GM18520 (cell line): ENCODE data around the gene KLK10.
"Not testable (repeated sequence)": the region's sequence is repeated elsewhere in the genome, so short reads cannot be mapped to it uniquely, and the experiment has no call there.

Experiments used
- ATAC-seq: cut with Tn5 transposase; IDR thresholded peaks from one replicate; pipeline ENCODE4 v1.9.1; 2021; ENCODE audit not compliant: unreplicated experiment

Gene KLK10

DNA sequence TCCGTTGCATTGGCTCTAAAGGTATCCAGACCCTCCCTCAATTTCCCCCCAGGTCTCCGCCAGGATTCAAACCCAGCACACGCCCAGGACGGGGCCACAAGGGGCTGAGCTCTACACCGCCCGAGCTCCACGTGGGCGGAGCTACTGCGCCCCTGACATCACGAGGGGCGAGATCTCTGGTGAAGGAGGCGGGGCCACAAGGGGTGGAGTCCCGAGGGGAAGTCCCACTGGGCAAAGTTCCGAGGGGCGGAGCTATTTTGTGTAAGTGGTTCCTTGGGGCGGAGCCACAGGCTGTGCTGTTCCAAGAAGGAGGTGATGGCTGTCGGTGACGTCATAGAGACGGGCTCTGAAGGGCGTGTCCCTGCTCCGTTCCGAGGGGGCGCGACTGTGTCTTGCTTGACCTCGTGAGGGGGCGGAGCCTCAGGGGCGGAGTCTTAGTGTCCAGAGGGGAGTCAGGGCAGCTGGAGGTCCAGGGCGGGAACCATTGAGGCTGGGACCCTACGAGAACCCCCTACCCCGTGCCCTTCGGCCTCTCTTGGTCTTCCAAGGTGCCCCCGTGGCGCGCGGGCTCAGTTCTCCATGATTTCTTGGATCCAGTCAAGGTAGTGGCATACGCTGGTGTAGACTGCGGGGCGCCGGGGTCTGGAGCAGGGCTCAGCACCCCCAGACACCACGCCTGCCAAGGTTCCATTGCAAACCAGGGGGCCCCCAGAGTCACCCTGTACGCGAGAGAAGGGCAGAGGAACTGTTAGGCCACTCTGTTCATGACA is 16.8 kb downstream of the KLK10 start:
- ATAC-seq, result no peak

DNA sequence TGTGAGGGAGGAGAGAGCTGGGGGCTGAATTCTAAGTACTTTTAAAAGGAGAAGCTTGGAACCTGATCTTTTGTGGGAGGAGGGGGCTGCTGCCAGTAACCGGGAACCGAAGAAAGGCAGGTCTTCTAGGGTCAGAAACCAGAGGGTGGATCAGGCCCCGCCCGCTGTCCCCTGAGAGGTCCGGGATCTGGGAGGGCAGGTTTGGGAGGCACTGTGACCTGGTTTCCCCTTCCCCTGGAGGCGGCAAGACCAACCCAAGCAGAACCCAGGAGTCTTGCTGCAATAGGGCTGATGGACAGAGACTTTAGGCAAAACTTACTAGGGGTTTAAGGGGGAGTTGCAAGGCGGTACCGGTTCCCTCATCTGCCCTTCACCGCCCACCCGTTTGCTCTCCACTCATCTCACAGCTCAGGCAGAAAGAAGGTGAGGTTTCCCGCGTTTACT is 17.4 kb downstream of the KLK10 start:
- no peak for ATAC-seq

DNA sequence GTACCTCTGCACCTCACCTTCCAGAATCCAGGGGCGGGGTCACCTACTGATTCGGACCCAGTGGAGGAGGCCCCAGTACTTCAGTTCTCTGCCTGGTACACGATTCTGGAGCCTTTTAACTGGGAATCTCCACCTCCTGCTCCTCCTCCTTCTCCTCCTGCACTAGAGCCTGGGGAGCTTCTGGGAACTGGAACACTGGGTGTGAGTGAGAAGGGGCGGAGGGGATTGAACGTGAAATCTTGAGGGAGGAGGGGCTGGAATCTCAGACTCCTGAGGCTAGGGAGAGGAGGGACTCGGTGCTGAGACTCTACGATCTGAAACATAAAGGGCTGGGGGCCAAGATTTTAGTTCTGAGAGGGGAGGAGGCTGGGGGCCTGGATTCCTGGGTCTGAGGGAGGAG is 18.0 kb downstream of the KLK10 start, which contains the start of gene KLK8:
Gene KLK8 (minus strand): TSS at position 90 of the 400 bp plus-strand sequence. CDS start 437 bp downstream, outside the sequence.
- ATAC-seq, result no peak

DNA sequence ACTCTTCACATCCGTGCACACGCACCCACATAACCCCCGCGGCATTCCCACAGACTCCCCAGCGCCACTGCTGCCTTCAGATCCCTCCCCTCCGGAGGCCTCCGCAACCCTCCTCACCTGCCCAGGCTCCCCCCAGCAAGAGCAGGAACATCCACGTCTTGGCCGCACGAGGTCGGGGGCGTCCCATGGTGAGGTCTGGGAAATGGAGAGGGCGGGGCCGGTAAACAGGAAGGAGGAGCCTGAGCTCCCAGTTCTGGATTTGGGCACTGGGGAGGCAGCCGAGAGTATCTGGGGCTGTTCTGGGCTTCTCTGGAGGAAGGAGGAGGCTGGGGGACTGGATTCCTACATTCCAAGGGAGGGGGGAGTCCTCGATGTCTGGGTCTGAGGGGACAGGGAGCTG is 18.5 kb downstream of the KLK10 start:
- no peak for ATAC-seq

DNA sequence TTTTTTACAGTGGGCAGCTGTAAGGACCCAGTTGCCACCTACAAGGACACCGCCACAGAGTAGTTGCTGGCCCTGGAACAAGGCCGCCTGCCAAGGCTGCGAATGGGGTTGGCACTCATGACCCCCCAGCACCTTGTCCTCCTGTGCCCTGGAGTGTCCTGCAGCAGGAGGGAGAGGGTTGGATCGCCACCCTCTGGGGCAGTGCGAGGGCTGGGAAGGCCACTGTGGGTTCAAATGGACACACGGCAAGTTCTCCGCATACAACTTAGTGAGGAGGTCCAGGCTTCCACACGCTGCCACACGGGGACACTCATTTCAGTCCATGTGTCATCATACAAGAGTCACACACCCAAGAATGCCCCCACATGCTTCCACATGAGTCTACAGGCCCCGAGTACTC is 19.1 kb downstream of the KLK10 start:
- ATAC-seq, result no peak

DNA sequence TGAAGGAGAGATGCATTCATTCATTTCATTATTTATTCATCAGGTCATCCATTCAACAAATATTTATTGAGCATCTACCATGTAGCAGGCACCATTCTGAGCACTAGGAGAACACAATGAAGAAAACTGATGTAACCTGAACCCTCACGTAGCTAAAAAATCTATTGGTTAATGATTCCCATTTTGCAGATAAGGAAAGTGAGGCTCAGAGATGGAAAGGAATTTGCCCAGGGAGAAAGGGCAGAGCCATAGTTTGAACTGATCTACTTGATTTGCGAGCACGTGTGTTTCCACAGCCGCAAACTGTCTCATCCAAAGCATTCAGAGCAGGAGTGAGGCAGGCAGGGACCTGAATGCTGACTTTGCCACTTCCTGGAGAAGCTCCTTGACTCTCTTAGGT is 20.8 kb downstream of the KLK10 start:
- no peak for ATAC-seq

DNA sequence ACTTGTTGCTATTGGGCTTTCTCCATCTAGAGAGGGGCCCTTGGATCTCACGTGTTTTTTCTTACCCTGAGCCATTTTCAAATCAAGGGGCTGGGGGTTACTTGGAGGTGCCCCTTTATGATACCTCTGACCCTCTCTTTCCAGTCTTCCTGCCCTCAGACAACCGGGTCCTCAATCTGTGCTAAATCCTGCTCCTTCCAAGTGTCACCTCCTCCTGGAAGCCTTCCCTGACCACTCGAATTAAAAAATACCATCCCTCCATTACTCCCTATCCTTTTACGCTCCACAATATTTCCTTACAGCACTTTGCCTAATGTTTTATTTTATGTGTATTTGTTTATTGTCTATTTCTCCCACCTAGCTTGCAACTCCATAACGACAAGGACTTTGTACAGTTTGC is 21.4 kb downstream of the KLK10 start:
- no peak for ATAC-seq

DNA sequence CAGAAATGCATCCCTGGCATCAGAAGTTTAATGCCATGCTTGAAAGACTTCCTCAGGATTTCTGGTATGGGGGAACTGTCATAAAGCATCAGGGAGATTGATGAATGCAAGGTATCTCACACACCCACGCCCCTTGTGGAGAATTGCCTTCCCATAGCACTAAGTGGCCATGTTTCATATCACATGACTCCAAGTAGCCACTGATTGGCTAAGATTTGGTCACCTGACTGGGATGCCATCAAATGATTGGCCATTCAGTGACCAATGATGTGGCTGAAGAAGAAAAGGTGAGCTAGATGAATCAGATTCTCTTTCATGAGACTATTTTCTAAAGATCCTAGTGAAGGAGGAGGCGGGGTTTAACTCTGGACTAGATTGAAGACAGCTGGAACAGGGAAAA is 25.4 kb downstream of the KLK10 start:
- ATAC-seq, result no peak

DNA sequence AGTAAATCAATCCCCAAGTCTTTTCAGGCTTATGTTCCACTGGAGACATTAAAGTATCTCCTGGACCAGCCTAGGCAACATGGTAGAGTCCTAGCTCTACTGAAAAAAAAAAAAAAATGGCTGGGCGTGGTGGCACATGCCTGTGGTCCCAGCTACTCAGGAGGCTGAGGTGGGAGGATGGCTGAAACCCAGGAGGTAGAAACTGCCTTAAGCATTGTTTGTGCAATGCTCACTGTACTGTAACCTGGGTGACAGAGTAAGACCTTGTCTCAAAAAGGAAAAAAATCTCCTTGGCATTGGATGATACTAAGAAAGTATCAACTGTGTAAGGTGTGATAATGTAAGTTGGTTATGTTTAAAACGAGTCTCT is 26.9 kb downstream of the KLK10 start:
- no peak for ATAC-seq

DNA sequence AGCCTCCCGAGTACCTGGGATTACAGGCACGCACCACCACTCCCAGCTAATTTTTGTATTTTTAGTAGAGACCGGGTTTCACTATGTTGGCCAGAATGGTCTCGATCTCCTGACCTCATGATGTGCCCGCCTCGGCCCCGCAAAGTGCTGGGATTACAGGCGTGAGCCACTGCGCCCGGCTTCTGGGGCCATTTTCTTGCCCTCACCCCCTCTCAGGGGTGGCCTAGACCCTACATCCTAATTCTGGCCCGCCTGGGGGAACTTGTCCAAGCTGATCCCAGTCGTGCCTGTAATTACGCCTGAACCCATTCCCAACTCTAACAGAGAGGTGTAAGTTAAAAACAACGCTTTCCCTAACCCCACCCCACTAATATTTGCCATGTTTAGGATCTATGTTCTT is 35.1 kb downstream of the KLK10 start:
- not testable (repeated sequence) for ATAC-seq

DNA sequence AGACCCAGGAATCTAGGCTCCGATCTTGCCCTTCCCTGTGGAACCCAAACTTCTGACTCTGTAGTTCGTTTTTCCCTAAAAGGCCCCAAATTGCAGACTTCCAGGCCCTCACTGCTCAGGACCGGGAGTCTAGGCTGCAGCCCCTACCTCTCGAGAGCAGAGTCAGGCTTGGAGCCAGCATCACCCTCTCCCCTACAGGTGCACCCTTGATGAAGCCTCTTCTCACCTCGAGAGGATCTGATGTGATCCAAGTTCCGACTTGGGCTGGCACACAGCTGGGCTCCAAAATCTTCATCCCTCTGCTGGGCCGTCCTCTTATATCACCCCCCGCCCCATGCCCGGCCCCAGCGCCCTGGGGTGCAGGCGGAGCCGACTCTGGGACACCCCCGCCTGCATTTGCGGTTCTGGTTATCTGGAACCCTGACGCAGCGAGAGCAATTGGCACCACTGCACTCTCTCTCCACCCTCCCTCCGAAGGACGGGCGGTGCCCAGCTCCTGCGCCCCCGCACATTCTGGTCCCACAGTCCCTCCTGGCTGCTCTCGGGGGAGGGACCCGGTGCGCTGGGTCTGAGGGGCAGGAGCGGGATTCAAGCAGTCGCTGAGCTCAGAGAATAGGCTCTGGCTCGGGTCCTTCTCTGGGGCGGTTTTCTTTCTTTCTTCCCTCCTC is 35.8 kb downstream of the KLK10 start, which contains the start of gene KLK7:
Gene KLK7 (minus strand): TSS at position 293 of the 668 bp plus-strand sequence. CDS start 1,518 bp downstream, outside the sequence.
- ATAC-seq, result no peak

DNA sequence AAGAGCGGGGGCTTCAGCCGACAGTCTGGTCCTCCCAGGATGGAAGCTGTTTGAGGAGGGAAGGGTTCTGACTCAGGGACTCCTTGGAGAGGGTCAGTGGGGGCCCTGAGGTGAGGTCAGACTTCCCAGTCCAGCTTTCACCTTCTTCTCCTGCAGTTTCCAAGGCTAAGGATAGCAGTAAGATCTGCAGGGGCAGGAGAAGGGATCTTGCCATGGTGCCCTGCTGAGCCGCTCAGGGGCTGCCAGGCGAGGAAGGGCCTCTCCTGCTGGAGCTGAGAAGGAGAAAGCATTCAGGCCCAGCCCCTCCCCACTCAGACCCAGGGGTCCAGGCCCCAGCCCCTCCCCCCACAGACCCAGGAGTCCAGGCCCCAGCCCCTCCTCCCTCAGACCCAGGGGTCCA is 37.3 kb downstream of the KLK10 start:
- ATAC-seq, result no peak

DNA sequence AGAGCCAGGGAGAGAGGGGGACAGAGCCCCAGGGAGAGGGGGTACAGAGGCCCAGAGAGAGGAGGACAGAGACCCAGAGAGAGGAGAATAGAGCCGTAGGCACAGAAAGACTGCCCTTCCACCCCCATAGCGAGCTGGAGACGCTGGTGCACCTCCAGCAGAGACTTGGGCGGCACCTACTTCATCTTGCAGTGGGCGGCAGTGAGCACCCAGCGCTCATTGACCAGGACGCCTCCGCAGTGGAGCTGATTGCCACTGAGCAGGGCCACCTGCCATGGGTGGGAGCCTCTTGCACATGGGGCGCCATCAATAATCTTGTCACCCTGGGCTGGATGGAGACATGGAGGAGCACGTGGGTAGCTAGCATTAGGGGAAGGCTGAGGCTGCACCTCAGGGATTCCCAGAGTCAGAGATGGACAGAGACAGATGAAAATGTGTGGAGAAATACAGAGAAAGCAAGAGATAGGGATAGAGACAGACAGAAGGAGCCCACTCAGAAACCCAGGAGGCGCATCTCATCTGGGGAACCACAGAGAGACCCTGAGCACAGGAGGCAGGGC is 37.8 kb downstream of the KLK10 start:
- no peak for ATAC-seq

DNA sequence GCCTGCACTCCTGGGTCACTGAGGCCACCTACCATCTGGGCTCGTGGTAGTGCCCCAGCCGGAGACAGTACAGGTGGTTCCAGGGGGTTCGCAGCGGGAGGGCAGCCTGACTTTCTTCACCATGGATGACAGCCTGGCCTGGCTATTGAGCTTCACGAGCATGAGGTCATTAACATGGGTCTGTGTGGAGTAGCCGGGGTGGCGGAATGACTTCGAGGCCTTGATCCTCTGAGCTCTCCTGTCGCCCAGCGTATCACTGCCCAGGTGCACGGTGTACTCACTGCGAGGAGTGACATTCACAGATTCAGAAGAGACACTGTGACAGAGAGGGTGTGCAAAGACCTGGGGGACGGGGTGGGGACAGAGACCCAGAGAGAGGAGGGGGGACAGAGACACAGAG is 39.3 kb downstream of the KLK10 start:
- no peak for ATAC-seq

DNA sequence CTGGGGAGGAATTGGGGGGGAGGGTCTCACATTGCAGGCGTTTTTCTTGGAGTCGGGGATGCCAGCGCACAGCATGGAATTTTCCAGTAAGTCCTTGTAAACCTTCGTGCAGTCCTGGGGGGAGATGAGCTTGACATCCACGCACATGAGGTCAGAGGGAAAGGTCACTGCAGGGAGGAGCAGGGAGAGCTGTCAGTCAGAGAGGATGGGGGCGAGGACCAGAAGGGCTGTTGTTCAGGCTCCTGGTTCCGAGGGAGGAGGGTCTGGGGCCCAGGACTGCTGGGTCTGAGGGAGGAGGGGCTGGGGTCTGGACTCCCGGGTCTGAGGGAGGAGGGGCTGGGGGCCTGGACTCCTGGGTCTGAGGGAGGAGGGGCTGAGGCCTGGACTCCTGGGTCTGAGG is 39.8 kb downstream of the KLK10 start:
- ATAC-seq, result no peak

DNA sequence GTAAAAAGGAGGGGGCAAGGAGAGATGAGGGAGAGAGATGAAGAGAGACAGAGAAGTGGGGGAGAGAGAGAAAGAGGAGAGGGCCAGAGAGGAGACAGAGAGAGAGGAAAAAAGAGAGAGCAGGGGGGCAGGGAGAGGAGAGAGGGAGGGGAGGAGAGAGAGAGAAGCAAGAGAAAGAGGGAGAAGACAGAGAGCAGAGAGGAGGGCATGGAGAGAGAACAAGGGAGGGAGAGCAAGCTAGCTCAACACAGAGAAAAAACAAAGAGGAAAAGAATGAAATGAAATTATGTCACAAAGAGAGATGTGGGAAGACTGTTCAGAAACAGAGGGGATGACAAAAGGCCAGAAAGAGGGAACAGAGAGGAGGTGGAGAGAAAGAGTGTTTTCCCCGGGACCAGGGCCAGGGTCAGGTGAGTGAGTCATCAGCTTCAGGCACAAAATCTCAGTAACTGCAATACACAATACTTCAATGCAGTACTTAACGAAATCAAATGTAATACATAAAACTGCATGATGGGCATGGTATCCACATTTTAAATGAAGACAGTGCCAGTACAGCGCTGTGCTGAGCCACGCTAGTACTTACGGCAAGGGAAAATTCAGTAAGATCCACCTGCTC is 40.6 kb downstream of the KLK10 start:
- ATAC-seq, result no peak

DNA sequence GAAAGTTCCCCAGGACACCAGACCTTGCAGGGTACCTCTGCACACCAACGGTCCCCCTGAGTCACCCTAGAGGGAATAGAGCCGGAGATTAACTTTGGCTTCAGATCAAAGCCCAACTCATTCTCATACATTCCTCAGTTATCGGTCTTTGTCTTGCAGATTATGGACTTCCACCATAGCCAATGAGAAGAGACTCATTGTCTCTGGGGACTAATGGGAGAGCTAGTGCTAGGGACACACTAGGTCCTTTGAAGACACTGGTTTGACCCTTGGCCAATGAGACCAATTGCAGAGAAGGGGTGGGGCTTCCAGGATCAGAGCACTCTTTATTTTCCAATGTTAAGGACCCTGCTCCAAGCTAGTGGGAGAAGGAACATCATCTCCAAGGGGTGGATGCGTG is 41.9 kb downstream of the KLK10 start:
- ATAC-seq, result no peak

DNA sequence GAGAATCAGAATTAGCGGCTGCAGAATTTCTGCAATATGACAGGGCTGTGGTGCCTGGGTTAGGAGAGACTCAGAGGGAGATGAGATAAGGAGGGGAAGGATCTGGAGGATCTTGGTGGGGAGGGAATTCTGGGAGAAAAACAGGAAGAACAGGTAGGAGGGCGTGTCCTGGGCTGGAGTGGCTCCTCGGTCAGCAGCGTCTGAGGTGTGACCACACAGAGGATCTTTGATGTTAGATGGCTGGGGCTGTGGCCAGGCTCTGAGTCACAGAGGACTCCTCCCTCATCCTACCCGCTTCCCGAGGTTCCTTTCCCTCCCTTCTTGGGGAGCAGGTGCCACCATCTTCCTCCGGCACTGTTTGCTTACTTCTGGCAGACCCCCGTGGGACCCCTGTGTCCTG is 43.7 kb downstream of the KLK10 start:
- no peak for ATAC-seq

DNA sequence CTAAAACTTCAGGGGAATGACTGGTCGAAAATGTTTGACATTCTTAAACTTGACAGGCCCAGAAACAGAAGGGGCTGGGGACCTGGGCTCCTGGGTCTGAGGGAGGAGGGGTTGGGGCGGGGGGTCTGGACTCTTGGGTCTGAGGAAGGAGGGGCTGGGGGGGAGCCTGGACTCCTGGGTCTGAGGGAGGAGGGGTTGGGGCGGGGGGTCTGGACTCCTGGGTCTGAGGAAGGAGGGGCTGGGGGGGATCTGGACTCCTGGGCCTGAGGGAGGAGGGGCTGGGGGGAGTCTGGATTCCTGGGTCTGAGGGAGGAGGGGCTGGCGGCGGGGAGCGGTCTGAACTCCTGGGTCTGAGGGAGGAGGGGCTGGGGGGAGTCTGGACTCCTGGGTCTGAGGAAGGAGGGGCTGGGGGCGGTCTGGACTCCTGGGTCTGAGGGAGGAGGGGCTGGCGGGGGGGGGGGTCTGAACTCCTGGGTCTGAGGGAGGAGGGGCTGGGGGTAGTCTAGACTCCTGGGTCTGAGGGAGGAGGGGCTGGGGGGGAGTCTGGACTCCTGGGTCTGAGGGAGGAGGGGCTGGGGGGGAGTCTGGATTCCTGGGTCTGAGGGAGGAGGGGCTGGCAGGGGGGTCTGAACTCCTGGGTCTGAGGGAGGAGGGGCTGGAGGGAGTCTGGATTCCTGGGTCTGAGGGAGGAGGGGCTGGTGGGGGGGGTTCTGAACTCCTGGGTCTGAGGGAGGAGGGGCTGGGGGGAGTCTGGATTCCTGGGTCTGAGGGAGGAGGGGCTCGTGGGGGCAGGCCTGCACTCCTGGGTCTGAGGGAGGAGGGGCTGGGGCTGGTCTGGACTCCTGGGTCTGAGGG is 44.6 kb downstream of the KLK10 start:
- ATAC-seq, result no peak

DNA sequence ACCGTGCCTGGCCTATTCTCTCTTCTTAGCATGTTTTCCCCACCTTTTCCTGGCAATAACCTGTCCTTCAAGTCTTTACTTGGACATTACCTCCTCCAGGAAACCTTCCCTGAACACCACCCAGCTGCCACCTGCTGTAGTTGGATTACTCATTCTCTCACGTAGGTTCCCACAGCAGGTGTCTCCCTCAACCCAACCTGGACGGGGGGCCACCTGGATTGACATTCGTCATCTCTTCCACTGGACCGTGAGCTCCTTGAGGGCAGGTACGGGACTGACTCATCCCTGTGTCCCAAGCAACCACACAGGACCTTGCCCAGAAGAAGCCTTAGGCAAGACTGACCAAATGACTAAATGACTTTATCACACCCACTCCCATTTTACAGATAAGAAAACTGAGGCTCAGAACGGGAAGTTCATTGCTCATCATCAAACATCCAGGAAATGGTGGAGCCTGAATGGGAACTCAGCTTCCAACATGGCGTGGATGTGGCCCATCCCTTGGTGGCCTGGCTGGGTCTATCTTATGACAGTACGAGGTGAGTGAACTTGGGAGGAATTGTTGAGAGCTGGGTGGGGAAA is 46.6 kb downstream of the KLK10 start:
- ATAC-seq, result no peak
